ENCODE data around the gene FAM114A1. TPM values are rescaled to one million over a fixed set of nuclear protein-coding genes. Genes with fewer than 3 reads are reported as not detected.

FAM114A1 gene
- total and polyA plus RNA-seq, 2 donors from 2014 or later, result 10.8 to 31.1 TPM

- Histone ChIP-seq H3K36me3 (ENCODE audit: control insufficient read depth in 2 of 3, insufficient read depth in 3 of 3, low read length in 3 of 3) (no peaks in the 10 kb centered on the region), H3K9ac (ENCODE audit: low read length in 3 of 3) (no peak overlapping the region), H3K4me3 (ENCODE audit: low read length in 3 of 3) (no peak overlapping the region), H3K9me3 (ENCODE audit: control insufficient read depth in 2 of 3, insufficient read depth in 1 of 3, low read length in 3 of 3) (no peaks in the 10 kb centered on the region), H3K27ac (ENCODE audit: low read depth in 2 of 2, low read length in 2 of 2) (no peak overlapping the region), H3K27me3 (ENCODE audit: control insufficient read depth, insufficient read depth, low read length) (no peaks in the 10 kb centered on the region), H3K4me1 (ENCODE audit: control insufficient read depth in 2 of 3, insufficient read depth in 2 of 3, low read depth in 1 of 3, low read length in 3 of 3) (no peaks in the 10 kb centered on the region)
- DNase-seq (no peak), FAIRE-seq (no peak)
- intact Hi-C loops (cut with DNase I), result no loop called here
- no peak for TF ChIP-seq CTCF (IDR thresholded peaks at IDR 0.05; ENCODE audit: borderline replicate concordance, extremely low read depth, insufficient read depth)
These were observed 108.7 kb downstream of the FAM114A1 start for GRCh38 chr4:38976308-38976707.

GRCh38 chr4:38979081-38979480 lies 111.5 kb downstream of the FAM114A1 start:
- Histone ChIP-seq H3K36me3 (ENCODE audit: control insufficient read depth in 2 of 3, insufficient read depth in 3 of 3, low read length in 3 of 3) (no peaks in the 10 kb centered on the region), H3K27me3 (ENCODE audit: control insufficient read depth, insufficient read depth, low read length) (no peaks in the 10 kb centered on the region), H3K4me3 (ENCODE audit: low read length in 3 of 3) (no peak overlapping the region), H3K4me1 (ENCODE audit: control insufficient read depth in 2 of 3, insufficient read depth in 2 of 3, low read depth in 1 of 3, low read length in 3 of 3) (no peaks in the 10 kb centered on the region), H3K9ac (ENCODE audit: low read length in 3 of 3) (no peak overlapping the region), H3K27ac (ENCODE audit: low read depth in 2 of 2, low read length in 2 of 2) (no peak overlapping the region), H3K9me3 (ENCODE audit: control insufficient read depth in 2 of 3, insufficient read depth in 1 of 3, low read length in 3 of 3) (no peaks in the 10 kb centered on the region)
- DNase-seq, result no peak
- TF ChIP-seq CTCF (IDR thresholded peaks at IDR 0.05; ENCODE audit: borderline replicate concordance, extremely low read depth, insufficient read depth), result no peak
- intact Hi-C loops (cut with DNase I), result no loop called here
- no peak for FAIRE-seq

GRCh38 chr4:38979511-38980230 lies 112.1 kb downstream of the FAM114A1 start:
- H3K36me3 ChIP-seq (ENCODE audit: control insufficient read depth in 2 of 3, insufficient read depth in 3 of 3, low read length in 3 of 3), result no peaks in the 10 kb centered on the region
- DNase-seq (no peak), FAIRE-seq (no peak)
- H3K27ac ChIP-seq (ENCODE audit: low read depth in 2 of 2, low read length in 2 of 2), result no peak overlapping the region
- TF ChIP-seq CTCF (IDR thresholded peaks at IDR 0.05; ENCODE audit: borderline replicate concordance, extremely low read depth, insufficient read depth), result no peak
- no peak overlapping the region for H3K4me3 ChIP-seq (ENCODE audit: low read length in 3 of 3)
- H3K9ac ChIP-seq (ENCODE audit: low read length in 3 of 3), result no peak overlapping the region
- H3K4me1 ChIP-seq (ENCODE audit: control insufficient read depth in 2 of 3, insufficient read depth in 2 of 3, low read depth in 1 of 3, low read length in 3 of 3), result no peaks in the 10 kb centered on the region
- no peaks in the 10 kb centered on the region for H3K9me3 ChIP-seq (ENCODE audit: control insufficient read depth in 2 of 3, insufficient read depth in 1 of 3, low read length in 3 of 3)
- intact Hi-C loops (cut with DNase I), result no loop called here
- H3K27me3 ChIP-seq (ENCODE audit: control insufficient read depth, insufficient read depth, low read length), result no peaks in the 10 kb centered on the region

Data from kidney (tissue), 14 donors.